NCI-H82 treated with DMSO at 0.1 percent for 48 hours (cell line): ENCODE data around the gene CRAMP1.

Experiments
- DNase-seq: peaks from one replicate; lab custom pipeline; 2025; ENCODE audit not compliant: unreplicated experiment; lab: John Stamatoyannopoulos, UW

CRAMP1 gene

DNA sequence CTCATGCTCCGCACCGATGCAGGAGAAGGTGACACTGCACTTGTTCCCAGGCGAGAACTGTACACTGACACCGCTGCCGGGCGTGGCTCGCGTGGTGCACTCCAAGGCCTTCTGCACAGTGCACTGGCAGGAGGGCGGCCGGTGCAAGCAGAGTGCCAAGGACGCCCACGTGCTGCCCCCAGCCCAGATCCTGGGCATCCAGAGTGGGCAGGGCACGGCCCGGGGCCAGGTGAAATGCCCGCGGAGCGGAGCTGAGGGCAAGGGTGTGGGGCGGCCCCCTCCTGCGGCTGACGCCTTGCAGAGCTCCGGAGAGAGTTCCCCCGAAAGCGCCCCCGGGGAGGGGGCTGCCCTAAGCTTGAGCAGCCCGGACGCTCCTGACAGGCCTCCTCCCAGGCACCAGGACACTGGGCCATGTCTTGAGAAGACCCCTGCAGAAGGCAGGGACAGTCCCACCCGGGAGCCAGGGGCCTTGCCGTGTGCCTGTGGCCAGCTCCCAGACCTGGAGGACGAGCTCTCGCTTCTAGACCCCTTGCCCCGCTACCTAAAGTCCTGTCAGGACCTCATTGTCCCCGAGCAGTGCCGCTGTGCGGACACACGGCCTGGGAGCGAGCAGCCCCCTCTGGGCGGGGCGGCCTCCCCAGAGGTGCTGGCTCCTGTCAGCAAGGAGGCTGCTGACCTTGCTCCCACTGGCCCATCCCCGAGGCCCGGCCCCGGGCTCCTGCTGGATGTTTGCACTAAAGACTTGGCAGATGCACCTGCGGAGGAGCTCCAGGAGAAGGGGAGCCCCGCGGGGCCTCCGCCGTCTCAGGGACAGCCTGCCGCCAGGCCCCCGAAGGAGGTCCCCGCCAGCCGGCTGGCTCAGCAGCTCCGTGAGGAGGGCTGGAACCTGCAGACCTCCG, 44.0 kb downstream of the CRAMP1 start:
- DNase-seq, result no peak

DNA sequence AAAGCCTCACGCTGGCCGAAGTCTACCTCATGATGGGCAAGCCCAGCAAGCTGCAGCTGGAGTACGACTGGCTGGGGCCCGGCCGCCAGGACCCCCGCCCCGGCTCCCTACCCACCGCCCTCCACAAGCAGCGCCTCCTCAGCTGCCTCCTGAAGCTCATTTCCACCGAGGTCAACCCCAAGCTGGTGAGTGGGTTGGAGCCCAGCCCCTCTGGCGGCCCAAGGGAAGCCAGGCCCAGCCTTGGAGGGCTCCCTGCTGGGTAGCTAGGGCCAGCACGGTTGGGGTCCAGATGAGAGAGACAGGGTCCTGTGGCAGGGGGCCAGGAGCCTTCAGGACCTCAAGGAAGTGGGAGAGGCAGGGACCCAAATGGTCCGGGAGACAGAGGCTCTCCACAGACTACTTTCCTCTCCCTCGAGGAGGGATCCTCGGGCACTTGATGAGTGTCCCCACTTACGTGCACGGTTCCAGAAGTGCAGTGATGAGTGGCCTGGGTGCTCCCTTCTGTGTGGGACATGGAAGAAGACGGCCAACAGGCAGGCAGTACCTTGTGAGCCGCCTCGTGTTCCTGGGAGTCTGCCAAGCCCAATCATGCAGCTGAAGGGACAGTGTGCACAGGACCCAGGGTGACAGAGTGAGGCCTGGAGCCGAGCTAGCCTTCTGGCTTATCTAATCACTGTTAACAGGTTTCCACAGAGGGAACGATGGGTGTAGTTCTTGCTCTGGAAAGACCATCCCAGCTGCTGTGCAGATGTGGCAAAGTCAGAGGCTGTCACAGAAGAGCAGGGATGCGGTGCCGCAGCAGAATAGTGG, 44.9 kb downstream of the CRAMP1 start:
- no peak for DNase-seq

DNA sequence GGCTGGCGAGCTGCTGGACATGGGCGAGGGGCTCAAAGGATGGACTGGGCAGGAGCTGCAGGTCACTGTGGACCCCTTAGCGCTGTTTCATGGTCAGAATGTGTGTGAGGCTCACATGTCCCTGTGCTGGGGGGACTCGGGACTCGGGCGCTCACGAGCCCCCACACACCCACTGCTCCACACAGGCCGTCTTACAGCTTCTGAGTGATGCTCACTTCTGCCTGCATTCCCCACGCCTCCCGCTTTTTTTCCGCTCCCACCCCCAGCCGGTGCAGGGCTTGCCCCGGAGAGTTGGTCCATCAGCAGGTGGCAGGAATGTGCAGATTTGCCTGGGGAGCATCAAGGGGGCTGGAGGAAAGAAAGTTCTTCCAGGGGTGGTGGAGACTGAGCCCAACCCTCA, 45.7 kb downstream of the CRAMP1 start:
- no peak for DNase-seq

DNA sequence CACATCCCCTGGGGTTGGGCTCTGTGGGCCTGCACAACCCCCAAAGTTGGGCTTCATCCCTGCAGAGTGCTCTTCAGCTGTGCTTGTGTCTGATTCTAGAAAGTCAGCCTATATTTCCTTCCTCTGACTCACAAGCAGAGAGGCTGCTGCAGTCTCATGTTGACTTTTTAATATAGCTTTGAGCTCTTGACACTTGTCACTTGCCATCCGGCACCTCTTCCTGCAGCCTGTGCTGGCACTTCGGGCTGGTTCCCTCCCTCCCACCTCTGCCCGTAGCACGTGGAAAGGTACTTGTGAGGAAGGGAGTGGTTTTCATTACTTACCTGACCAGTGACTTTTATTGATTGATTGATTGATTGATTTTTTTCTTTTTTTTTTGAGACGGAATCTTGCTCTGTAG, 46.9 kb downstream of the CRAMP1 start:
- no peak for DNase-seq

DNA sequence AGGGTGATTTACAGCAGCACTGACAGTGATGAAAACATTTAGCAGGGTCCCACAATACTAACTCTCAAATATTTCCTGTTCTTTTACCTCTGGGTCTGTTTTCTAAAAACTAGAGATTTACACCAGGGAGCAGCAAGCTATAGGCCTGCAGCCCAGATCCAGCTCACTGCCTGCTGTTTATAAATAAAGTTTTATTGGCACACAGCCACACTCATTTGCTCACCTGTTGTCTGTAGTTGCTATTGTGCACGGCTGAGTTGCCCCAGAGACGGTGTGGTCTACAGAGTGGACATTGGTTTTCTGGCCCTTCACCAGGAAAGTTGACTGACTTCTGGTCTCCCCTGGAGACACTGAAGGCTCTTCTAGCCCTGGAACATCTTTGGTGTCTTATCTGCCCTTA, 49.7 kb downstream of the CRAMP1 start:
- no peak for DNase-seq

DNA sequence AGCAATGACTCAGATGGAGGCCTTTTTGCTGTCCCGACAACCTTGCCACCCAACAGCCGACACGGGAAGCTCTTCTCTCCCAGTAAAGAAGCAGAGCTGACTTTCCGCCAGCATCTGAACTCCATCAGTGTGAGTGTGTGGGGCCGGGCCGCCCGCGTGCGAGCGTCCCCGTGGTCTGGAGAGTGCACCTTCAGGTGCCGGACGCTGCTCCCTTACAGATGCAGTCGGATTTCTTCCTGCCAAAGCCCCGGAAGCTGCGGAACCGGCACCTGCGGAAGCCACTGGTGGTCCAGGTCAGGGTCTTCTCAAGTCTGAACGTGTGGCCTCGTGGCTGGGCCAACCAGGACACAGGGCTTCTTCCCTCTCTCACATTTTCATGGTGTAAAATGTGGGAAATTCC, 50.4 kb downstream of the CRAMP1 start:
- DNase-seq, result no peak

DNA sequence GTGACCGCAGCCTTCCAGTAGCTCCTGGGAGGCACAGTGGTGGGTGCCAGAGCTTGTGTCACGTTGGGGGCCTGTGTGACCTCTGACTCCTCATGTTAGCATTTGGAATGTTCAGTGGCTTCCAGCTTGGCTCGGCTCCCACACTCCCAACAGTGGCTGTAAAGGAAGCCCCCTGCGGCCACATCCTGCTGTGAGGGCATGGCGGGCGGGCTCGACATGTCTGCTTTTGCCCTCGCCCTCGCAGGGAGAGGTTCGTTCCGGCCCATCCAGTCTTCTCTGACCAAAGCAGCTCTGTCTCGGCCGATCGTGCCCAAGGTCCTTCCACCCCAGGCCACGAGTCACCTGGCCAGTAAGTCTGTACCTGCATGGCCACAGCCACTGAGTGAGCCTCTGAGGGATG, 53.7 kb downstream of the CRAMP1 start:
- no peak for DNase-seq

DNA sequence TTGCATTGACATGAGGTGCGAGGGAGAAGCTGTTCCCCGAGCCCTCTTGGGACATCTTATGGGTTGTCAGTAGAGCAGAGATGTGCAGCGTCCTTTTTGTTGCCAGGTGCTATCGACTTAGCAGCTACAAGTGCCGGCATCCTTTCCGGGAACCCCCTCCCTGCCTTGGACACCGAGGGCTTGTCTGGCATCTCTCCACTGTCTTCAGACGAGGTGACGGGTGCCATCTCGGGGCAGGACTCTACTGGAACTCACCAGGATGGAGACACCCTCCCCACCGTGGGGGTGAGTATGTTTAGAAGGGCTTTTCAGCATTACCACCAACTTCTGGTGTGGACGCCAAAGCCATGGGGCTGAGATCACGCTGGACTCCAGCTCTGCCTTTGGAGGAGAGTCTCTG, 54.2 kb downstream of the CRAMP1 start:
- DNase-seq, result no peak

DNA sequence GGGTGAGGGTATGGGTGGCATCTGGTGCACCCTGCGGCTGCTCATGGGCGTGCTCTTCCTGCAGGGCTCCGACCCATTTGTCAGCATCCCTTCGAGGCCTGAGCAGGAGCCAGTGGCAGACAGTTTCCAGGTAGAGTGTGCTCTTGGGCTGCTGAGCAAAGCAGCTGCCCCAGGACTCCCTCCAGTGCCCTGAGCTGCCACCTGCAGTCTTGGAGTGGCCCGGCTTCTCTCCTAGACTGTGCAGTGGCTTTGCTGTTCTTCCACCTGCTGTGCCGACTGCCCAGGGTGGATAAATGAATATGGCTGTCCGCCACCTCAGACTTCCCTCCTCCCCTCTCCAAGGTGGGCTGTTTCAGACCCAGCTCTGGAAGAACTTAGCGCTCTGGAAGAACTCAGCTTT, 55.1 kb downstream of the CRAMP1 start:
- DNase-seq, result no peak

DNA sequence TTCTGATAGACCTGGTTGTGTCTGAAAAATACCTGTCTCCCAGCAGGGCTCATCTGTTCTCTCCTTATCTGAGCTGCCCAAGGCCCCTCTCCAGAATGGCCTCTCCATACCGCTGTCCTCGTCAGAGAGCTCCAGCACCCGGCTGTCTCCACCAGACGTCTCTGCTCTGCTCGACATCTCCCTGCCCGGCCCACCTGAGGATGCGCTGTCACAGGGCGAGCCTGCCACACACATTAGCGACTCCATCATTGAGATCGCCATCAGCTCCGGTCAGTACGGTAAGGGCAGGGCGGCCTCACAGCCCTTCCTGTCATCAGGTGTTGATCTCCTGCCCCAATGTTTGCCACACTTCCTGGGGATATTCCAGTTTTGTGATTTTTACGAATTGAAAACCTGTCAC, 55.8 kb downstream of the CRAMP1 start:
- DNase-seq, result no peak

DNA sequence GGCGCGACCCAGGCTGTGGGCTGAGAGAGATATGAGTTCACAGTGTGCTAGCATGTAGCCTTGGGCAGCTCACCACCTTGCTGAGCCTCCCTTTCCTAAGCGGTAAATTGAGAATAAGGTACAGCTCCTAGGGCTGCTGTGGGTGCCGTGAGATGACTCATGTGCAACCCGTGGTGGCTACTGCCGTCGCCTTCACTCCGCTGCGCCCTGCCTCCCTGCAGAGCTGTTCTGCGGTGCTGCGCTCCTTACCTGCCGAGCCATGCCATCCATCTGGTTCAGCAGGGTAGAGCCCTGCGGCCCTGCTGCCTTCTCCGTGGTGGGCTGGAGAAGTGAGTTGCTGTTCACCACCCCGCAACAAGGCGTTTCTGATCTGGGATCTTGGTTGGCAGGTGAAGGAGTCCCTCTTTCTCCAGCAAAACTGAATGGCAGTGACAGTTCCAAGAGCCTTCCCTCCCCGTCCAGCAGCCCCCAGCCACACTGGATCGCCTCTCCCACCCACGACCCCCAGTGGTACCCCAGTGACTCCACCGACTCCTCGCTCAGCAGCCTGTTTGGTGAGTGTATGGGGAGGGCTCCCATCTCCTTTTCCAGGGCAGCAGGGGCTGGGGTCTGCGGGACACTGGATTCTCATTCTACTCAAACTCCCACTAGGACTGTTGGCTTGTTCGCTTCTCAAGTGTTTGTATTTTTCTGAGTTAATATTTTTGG, 56.6 kb downstream of the CRAMP1 start:
- DNase-seq, result no peak

DNA sequence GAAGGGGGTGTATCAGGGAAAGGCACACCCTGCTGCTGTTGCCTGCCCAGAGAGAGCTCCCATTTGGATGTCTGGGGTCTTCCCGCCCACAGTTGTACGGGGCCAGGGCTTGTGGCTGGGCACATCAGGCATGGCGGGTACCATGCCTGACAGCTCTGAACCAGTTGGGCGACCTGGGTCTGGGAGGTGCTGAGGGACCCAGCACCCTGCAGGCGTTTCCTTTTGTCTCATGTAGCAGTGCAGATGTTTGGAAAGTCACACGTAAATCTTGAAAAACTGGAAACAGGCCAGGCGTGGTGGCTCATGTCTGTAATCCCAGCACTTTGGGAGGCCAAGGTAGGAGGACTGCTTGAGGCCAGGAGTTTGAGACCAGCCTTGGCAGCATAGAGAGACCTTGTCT, 57.5 kb downstream of the CRAMP1 start:
- no peak for DNase-seq

DNA sequence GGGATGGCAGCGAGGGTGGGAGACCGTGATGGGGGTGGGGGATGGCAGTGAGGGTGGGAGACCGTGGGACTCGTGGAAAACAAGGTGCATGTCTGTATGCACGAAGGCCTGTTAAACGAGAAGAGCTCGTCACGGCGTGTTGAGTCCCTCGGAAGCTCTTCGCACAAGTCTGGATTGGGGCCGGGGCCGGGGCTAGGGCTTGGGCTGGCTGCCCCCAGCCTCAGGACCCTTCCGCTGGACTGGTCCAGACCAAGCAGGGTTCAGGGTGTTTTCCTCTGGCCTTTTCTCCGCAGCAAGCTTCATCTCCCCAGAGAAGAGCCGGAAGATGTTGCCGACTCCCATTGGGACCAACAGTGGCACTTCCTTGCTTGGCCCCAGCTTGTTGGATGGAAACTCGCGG, 58.2 kb downstream of the CRAMP1 start:
- DNase-seq, result no peak

DNA sequence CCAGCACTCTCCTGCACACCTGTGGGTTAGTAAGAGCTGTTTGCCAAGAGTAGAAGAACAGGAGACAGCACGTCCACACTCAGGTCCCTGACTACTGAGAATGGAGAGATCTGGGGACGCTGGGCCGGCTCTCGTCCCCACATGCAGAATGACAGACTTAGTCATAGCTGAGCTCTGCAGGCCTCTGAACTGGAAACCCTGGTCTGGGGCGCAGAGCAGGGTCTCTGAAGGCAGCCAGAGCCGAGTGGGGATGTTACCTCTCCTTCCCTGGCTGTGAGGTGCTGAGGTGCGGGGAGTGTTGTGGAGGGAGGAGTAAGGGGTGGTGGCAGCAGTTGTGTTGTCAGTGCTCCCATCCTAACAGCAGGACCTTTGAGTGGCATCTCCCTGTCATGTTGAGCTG, 58.7 kb downstream of the CRAMP1 start:
- no peak for DNase-seq

DNA sequence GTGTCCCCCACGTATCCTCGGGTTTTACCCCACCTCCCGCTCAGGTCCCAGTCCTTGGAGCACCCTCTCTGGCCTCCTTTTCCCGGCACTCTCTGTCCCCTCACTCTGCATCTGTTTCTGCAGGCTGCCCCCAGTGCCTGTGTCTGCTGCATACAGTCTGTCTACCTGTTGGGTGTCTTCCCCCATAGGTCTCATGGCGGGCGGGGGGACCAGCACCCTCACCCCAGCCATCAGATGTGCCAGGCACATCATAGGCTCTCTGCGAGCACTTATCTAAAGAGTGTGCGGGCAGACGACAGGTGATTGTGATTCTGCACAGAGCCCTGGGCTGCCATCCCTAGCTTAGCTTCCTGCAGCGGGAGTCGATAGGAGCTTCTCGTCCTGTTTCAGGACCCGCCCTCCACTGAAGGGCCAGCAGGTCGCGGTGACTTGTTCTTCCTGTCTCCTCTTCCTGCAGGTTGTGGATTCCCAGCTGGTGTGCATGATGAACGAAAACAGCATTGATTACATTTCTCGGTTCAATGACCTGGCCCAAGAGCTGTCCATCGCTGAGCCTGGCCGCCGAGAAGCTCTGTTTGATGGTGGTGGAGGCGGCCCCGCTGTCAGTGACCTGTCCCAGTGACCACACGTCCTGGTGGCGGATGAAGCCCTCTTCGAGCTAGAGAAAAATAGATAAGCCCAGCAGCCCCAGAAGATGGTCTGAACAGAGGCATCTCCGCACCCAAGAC, 61.4 kb downstream of the CRAMP1 start:
- no peak for DNase-seq

DNA sequence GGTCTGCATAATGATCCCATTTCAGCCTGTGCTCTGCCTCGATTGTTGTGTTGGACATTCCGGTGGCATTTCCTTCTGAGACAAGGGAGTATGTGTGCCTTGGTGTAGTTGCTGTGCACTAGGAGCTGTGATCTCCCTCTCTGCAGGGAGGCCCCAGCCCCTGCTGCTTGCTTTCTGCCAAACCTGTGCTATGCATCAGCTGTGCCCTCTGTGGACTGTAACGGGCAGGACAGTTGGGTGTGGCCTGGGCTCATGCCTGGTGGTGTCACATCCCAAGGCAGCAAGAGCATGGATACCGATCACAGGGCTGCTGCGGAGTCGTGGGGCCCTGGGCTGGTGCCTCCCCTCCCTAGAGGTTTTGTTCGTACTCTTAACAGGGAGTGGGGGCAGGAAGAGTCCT, 62.1 kb downstream of the CRAMP1 start:
- DNase-seq, result no peak

DNA sequence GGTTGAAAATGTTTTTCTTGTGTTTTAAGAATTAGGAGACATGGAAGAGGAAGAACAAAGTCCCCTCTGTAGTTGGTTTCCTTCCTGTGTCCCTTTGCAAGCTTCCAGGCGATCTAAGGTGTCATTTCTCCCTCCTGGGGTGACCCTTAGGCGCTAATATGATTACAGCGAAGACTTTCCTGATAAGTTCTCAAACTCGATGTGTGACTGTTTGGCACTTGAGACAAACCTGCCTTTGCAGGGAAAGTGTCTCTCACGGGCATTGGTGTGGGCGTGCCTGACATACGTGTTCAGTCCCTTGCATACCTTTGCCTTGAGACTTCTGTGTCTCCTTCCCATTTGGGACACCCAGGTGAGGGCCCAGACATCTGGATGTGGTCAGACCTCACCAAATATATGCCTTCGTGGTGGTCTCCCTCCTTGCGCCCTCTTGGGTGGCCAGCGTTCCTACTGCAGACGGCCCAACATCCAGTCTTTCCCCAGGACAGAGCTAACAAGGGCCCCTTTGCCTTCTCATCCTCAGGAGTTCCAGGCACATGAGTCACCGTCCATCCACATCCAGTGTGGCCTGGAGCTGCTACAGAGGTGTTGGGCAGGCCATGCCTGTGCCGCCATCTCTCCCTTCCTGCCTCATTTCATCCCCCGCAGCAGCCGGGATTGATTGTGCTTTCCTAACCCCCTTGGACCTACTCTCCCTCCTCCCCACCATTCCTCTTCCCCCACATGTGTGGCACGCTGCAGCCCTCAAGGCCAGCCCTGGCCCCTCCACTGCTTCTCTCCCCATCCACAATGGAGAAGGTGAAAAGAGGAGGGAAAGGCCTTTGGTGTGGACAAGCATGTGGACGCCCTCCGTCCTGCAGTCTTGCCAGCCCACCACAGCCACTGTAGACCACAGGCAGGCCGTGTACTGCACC, 62.8 kb downstream of the CRAMP1 start:
- no peak for DNase-seq

DNA sequence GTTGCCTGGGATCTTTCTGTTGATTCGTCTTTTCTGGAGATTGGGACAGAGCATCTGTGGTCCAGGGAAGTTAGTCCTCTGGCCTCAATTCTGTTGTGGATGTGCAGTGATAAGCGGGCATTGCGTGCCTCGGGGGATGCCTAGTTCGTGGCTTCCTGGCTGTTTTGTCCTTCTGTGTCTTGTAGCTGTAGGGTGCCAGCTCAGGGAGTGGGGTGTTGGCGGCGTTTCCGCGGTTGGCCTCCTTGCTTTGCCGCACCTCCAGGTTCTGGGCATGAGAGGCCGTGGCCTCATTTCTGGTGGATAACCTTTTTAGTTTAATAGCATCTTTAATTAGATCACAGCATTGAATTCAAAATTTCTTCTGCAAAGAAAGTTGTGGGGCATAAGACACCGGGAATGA, 64.5 kb downstream of the CRAMP1 start:
- DNase-seq, result no peak

DNA sequence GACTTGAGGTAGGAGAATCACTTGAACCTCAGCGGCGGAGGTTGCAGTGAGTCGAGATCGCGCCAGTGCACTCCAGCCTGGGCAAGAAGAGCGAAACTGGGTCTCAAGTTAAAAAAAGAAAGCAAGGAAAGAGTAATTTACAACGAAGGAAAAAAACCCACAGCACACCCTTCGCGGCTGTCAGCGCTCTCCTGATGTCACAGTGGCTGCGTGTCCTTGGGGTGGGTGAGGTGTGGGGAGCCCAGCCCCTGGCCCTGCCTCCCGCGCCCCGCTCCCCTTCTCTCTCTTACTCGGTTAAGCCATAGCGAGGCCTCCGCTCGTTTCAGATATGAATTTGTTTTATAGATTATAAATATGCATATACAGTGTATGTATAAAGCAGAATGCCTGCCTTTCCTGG, 65.2 kb downstream of the CRAMP1 start:
- no peak for DNase-seq

DNA sequence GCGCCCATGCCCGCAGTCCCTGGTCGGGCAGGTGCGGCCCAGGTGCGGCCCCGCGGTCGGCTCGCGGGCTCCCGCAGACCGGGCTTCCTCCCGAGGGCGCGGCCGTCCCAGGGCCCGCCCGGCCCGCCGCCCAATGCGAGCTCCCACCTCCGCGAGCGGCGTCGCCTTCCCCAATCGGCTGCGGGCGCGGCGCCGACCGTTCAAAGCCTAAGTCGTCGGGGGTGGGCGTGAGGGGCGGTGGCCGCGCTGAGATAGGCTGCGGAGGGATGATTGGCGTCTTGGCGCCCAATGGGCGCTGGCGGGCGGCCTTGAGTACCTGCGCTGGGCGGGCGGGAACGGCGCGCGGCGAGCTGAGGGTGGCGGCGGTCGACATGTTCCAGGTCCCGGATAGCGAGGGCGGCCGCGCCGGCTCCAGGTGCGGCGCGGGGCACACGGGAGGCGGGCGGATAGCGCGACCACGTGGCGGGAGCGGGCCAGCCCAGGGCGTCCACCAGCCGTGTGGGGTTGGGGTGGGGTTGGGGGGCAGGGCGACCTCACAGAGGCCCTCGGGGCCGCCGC, 65.9 kb downstream of the CRAMP1 start, which contains the start of gene JPT2:
Gene JPT2 (plus strand): TSS at position 338 of the 558 bp plus-strand sequence. CDS start 34 bp downstream, at position 372.
- peak; percentile 90 for DNase-seq
